Liver (tissue), 9 donors: ENCODE measurements around the gene PLA2G12A. TPM values are rescaled to one million over a fixed set of nuclear protein-coding genes. Genes with fewer than 3 reads are reported as not detected.

Experiments
- DNase-seq: peaks from one replicate; pipeline ENCODE4 v3.0.0-alpha.2; 2017; ENCODE audit warnings: low spot score
- H3K27ac ChIP-seq, 2 donors: one replicate each; pipeline ENCODE4 v1.7.0; 2013; ENCODE audit warnings: inconsistent platforms in 2 of 2, low read length in 2 of 2, control low read depth in 1 of 2, low read depth in 1 of 2, mild to moderate bottlenecking in 1 of 2
- H3K27me3 ChIP-seq, 4 donors: one replicate each; pipeline versions ENCODE4 v1.6.1 to v1.7.0; 2013; ENCODE audit warnings: low read length in 3 of 4, inconsistent platforms in 1 of 4, mild to moderate bottlenecking in 1 of 4, moderate library complexity in 1 of 4; ENCODE audit not compliant: control insufficient read depth in 4 of 4, insufficient read depth in 4 of 4
- H3K36me3 ChIP-seq, 4 donors: one replicate each; pipeline versions ENCODE4 v1.6.1 to v1.7.0; 2013; ENCODE audit warnings: low read length in 3 of 4, mild to moderate bottlenecking in 3 of 4, low read depth in 1 of 4, moderate library complexity in 1 of 4; ENCODE audit not compliant: control insufficient read depth in 4 of 4, insufficient read depth in 3 of 4
- H3K4me1 ChIP-seq, 4 donors: one replicate each; pipeline versions ENCODE4 v1.6.1 to v1.7.0; 2013; ENCODE audit warnings: low read length in 3 of 4, mild to moderate bottlenecking in 3 of 4, moderate library complexity in 1 of 4; ENCODE audit not compliant: control insufficient read depth in 4 of 4, insufficient read depth in 4 of 4
- H3K4me3 ChIP-seq, 3 donors: one replicate each; pipeline versions ENCODE4 v1.6.1 to v1.7.0; 2013; ENCODE audit warnings: low read length in 3 of 3, control low read depth in 1 of 3, low read depth in 1 of 3, mild to moderate bottlenecking in 1 of 3
- H3K9ac ChIP-seq, 2 donors: one replicate each; pipeline ENCODE4 v1.7.0; 2013; ENCODE audit warnings: low read length in 2 of 2, mild to moderate bottlenecking in 2 of 2, moderate library complexity in 2 of 2, control low read depth in 1 of 2, low read depth in 1 of 2
- H3K9me3 ChIP-seq, 4 donors: one replicate each; pipeline versions ENCODE4 v1.6.1 to v1.7.0; 2013; ENCODE audit warnings: low read length in 3 of 4; ENCODE audit not compliant: control insufficient read depth in 4 of 4
- CTCF ChIP-seq: fragments of 150-350 bp; IDR thresholded peaks from 2 replicates; pipeline ENCODE4 v1.5.1; 2017; ENCODE audit warnings: improper control_type of control experiment, low read depth, low read length; ENCODE audit not compliant: missing input control
- EGR1 ChIP-seq, 2 donors: IDR thresholded peaks; 2 replicates each; pipeline ENCODE4 v1.6.1; 2016 to 2018; ENCODE audit warnings: antibody characterized with exemption in 2 of 2, low read depth in 2 of 2
- FOXA1 ChIP-seq: IDR thresholded peaks from 2 replicates; pipeline ENCODE4 v1.6.1; 2016; ENCODE audit warnings: antibody characterized with exemption
- FOXA2 ChIP-seq: IDR thresholded peaks from 2 replicates; pipeline ENCODE4 v1.6.1; 2016; ENCODE audit warnings: antibody characterized with exemption
- GABPA ChIP-seq, 2 donors: IDR thresholded peaks in 1 of 2; conservative IDR thresholded peaks in 1 of 2; 2 replicates each; pipeline ENCODE4 v1.6.1; 2016; ENCODE audit warnings: antibody characterized with exemption in 2 of 2, mild to moderate bottlenecking in 1 of 2, moderate library complexity in 1 of 2
- HNF4A ChIP-seq, 2 donors: conservative IDR thresholded peaks; 2 replicates each; pipeline ENCODE4 v1.6.1; 2016; ENCODE audit warnings: antibody characterized with exemption in 2 of 2, mild to moderate bottlenecking in 2 of 2
- JUND ChIP-seq, 2 donors: IDR thresholded peaks; 2 replicates each; pipeline ENCODE4 v1.6.1; 2016; ENCODE audit warnings: antibody characterized with exemption in 2 of 2
- NR2F2 ChIP-seq: IDR thresholded peaks from 2 replicates; pipeline ENCODE4 v1.6.1; 2016; ENCODE audit warnings: antibody characterized with exemption
- RAD21 ChIP-seq, 2 donors: IDR thresholded peaks; 2 replicates each; pipeline ENCODE4 v1.6.1; 2016; ENCODE audit warnings: antibody characterized with exemption in 2 of 2, mild to moderate bottlenecking in 2 of 2
- REST ChIP-seq: IDR thresholded peaks from 2 replicates; pipeline ENCODE4 v1.6.1; 2016; ENCODE audit warnings: antibody characterized with exemption, mild to moderate bottlenecking
- RXRA ChIP-seq, 2 donors: IDR thresholded peaks; 2 replicates each; pipeline ENCODE4 v1.6.1; 2017 to 2018; ENCODE audit warnings: antibody characterized with exemption in 2 of 2, mild to moderate bottlenecking in 1 of 2
- SP1 ChIP-seq: IDR thresholded peaks from 2 replicates; pipeline ENCODE4 v1.6.1; 2018; ENCODE audit warnings: antibody characterized with exemption, mild to moderate bottlenecking
- TAF1 ChIP-seq: conservative IDR thresholded peaks from 2 replicates; pipeline ENCODE4 v1.6.1; 2016; ENCODE audit warnings: antibody characterized with exemption, mild to moderate bottlenecking
- YY1 ChIP-seq: IDR thresholded peaks from 2 replicates; pipeline ENCODE4 v1.6.1; 2016; ENCODE audit warnings: antibody characterized with exemption, mild to moderate bottlenecking
- WGBS: extraction: QIAGEN DNeasy Blood & Tissue Kit; methylation state at CpG from one replicate; pipeline ENCODE4 v1.1.7; 2013; 5-methylcytosine and 5-hydroxymethylcytosine counted together
- polyA plus RNA-seq, 2 donors: library from polyadenylated mRNA; stranded (reverse) in 1 of 2; unstranded in 1 of 2; fragments of 200-250 nt in 1 of 2; fragments of >200 nt in 1 of 2; fragmentation: Nextera tagmentation in 1 of 2; extraction: Ambion mirVana in 1 of 2; gene quantifications; one replicate each; pipeline versions ENCODE4 v1.2.1 to v1.2.3, GENCODE V29; 2013 to 2015
- total RNA-seq, 2 donors: library from RNA; depleted of rRNA; stranded (reverse); fragments of >200 nt; gene quantifications; one replicate each; pipeline ENCODE4 v1.2.3, GENCODE V29; 2014
- TF ChIP-seq, protein P1 (sequence below): IDR thresholded peaks from 2 replicates; pipeline ENCODE4 v1.6.1; 2016; ENCODE audit warnings: antibody characterized with exemption
- TF ChIP-seq, protein P2 (sequence below): IDR thresholded peaks from 2 replicates; pipeline ENCODE4 v1.6.1; 2016; ENCODE audit warnings: antibody characterized with exemption
- TF ChIP-seq, protein P3 (sequence below): IDR thresholded peaks from 2 replicates; pipeline ENCODE4 v1.6.1; 2016; ENCODE audit warnings: antibody characterized with exemption
- donor health status: healthy.
- donor health status: healthy.
- donor health status: healthy.
- donor health status: healthy.
- donor health status: healthy.

Gene PLA2G12A
- total and polyA plus RNA-seq, 4 donors = 11.3 to 57.7 (median 29.4) TPM

GRCh38 chr4:109748114-109748513, 18.2 kb upstream of the PLA2G12A start:
- TF ChIP-seq YY1 = no peak
- TF ChIP-seq EGR1 (IDR thresholded peaks at IDR 0.05; ENCODE audit: low read depth in 2 of 2) = no peak
- TF ChIP-seq RXRA (IDR thresholded peaks at IDR 0.05) = no peak
- no peak for TF ChIP-seq JUND (IDR thresholded peaks at IDR 0.05)
- no peak for TF ChIP-seq CTCF
- no peak for TF ChIP-seq NR2F2
- no peak for TF ChIP-seq GABPA (IDR thresholded peaks at IDR 0.05 in 1 of 2, conservative IDR thresholded peaks at IDR 0.05 in 1 of 2)
- no peak for TF ChIP-seq REST
- TF ChIP-seq, protein P1, sequence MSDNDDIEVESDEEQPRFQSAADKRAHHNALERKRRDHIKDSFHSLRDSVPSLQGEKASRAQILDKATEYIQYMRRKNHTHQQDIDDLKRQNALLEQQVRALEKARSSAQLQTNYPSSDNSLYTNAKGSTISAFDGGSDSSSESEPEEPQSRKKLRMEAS = no peak
- no peak for TF ChIP-seq FOXA1
- no peak for TF ChIP-seq HNF4A (conservative IDR thresholded peaks at IDR 0.05)
- TF ChIP-seq FOXA2 = no peak
- no peak for TF ChIP-seq RAD21 (IDR thresholded peaks at IDR 0.05)
- TF ChIP-seq SP1 = no peak
- TF ChIP-seq, protein P2, sequence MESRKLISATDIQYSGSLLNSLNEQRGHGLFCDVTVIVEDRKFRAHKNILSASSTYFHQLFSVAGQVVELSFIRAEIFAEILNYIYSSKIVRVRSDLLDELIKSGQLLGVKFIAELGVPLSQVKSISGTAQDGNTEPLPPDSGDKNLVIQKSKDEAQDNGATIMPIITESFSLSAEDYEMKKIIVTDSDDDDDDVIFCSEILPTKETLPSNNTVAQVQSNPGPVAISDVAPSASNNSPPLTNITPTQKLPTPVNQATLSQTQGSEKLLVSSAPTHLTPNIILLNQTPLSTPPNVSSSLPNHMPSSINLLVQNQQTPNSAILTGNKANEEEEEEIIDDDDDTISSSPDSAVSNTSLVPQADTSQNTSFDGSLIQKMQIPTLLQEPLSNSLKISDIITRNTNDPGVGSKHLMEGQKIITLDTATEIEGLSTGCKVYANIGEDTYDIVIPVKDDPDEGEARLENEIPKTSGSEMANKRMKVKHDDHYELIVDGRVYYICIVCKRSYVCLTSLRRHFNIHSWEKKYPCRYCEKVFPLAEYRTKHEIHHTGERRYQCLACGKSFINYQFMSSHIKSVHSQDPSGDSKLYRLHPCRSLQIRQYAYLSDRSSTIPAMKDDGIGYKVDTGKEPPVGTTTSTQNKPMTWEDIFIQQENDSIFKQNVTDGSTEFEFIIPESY = no peak
- TF ChIP-seq, protein P3, sequence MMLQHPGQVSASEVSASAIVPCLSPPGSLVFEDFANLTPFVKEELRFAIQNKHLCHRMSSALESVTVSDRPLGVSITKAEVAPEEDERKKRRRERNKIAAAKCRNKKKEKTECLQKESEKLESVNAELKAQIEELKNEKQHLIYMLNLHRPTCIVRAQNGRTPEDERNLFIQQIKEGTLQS = no peak
- DNase-seq = no peak
- Histone ChIP-seq H3K4me1 (peaks cover 0 to 18% (median 12%) of the 10 kb centered on the region in 4 donors), H3K36me3 (peaks cover 5 to 35% (median 24%) of the 10 kb centered on the region in 4 donors), H3K27me3 (no peaks in the 10 kb centered on the region), H3K27ac (no peak overlapping the region), H3K9ac (no peak overlapping the region), H3K9me3 (no peaks in the 10 kb centered on the region), H3K4me3 (no peak overlapping the region)
- WGBS = 96% methylated on average over 1 of the region's 1 CpG

DNA sequence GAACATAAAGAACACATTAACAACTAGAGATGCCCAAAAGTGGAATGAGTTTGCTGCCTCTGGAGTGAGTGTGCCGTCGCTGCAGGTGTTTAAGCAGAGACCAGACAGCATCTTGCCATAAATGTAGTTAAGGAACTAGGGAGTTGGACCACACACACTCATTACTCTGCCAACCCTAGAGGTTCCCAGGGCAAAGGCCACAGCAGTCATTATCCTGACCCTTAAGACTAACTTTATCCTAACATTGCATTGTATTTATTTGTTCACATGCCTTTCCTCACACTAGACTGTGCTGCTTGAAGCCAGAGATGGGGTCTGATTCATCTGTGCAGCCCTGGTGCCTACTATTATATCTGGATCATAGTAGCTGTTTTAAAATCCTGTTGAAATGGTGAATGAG, 16.9 kb upstream of the PLA2G12A start:
- Histone ChIP-seq H3K36me3 (peaks cover 6 to 42% (median 36%) of the 10 kb centered on the region in 4 donors), H3K9ac (no peak overlapping the region), H3K9me3 (no peaks in the 10 kb centered on the region), H3K27me3 (no peaks in the 10 kb centered on the region), H3K4me1 (peaks cover 0 to 18% (median 12%) of the 10 kb centered on the region in 4 donors), H3K4me3 (no peak overlapping the region), H3K27ac (no peak overlapping the region)
- 74% methylated on average over 2 of the region's 2 CpGs for WGBS
- no peak for DNase-seq
- TF ChIP-seq GABPA (IDR thresholded peaks at IDR 0.05 in 1 of 2, conservative IDR thresholded peaks at IDR 0.05 in 1 of 2) = no peak
- no peak for TF ChIP-seq FOXA2
- TF ChIP-seq, protein P1 = no peak
- no peak for TF ChIP-seq YY1
- TF ChIP-seq TAF1 = no peak
- no peak for TF ChIP-seq REST
- TF ChIP-seq, protein P2 = no peak
- peak; percentile 18 to 26 for TF ChIP-seq RXRA (IDR thresholded peaks at IDR 0.05)
- TF ChIP-seq, protein P3 = no peak
